ENCODE results near the gene DLX2. TPM values are rescaled to one million over a fixed set of nuclear protein-coding genes. Genes with fewer than 3 reads are reported as not detected.

DLX2 gene
- total and polyA plus RNA-seq, 2 of the 13 experiments (the other 11 are each of a cell fraction or from before 2014, with no cell fraction given): 0.07 to 0.15 TPM

GRCh38 chr2:172098650-172099471 lies 3.8 kb downstream of the DLX2 start (continued):
- TF ChIP-seq CCAR2 (optimal IDR thresholded peaks at IDR 0.05; ENCODE audit: low read depth, low read length) (no peak), RBM39 (IDR thresholded peaks at IDR 0.05; ENCODE audit: low read depth, low read length, poor library complexity, severe bottlenecking) (peak; percentile 49), ZNF839 (CRISPR knock-in tag; IDR thresholded peaks at IDR 0.05; ENCODE audit: borderline replicate concordance) (peak; percentile 21; the same call in 1 of the 2 replicates), NBN (conservative IDR thresholded peaks at IDR 0.05) (peak; percentile 78; the same call in 1 of the 2 replicates), NCOA1 (CRISPR knock-in tag; IDR thresholded peaks at IDR 0.05) (no peak), ZNF496 (CRISPR knock-in tag; IDR thresholded peaks at IDR 0.05; ENCODE audit: insufficient replicate concordance) (no peak), ZMYM3 (CRISPR knock-in tag; IDR thresholded peaks at IDR 0.05) (no peak), ZNF614 (CRISPR knock-in tag; IDR thresholded peaks at IDR 0.05; ENCODE audit: borderline replicate concordance) (peak; percentile 54; the same call in 1 of the 2 replicates), MNT (IDR thresholded peaks at IDR 0.05) (no peak), ZNF281 (CRISPR knock-in tag; IDR thresholded peaks at IDR 0.05; ENCODE audit: borderline replicate concordance) (peak; percentile 66; the same call in 1 of the 2 replicates), KLF9 (CRISPR knock-in tag; IDR thresholded peaks at IDR 0.05; ENCODE audit: low read depth) (no peak; the same call in 1 of the 2 replicates), ZBTB7A (CRISPR knock-in tag; IDR thresholded peaks at IDR 0.05) (peak; percentile 72), TSC22D2 (CRISPR knock-in tag; IDR thresholded peaks at IDR 0.05; ENCODE audit: borderline replicate concordance) (no peak), ZSCAN29 (CRISPR knock-in tag; conservative IDR thresholded peaks at IDR 0.05) (no peak), BCL6 (CRISPR knock-in tag; IDR thresholded peaks at IDR 0.05) (peak; percentile 67; the same call in 1 of the 2 replicates), ZNF512 (CRISPR knock-in tag; IDR thresholded peaks at IDR 0.05) (peak; percentile 18; the same call in 1 of the 2 replicates), SP1 (IDR thresholded peaks at IDR 0.05) (peak; percentile 83; the same call in 1 of the 2 replicates), SP1 (CRISPR knock-in tag; IDR thresholded peaks at IDR 0.05) (peak; percentile 23), FOSL2 (CRISPR knock-in tag; IDR thresholded peaks at IDR 0.05) (peak; percentile 89), REPIN1 (CRISPR knock-in tag; IDR thresholded peaks at IDR 0.05; ENCODE audit: borderline replicate concordance, low read depth) (0 out of 2 replicates have a peak, but pooled peaks have one; percentile 31), PCBP2 (optimal IDR thresholded peaks at IDR 0.05; ENCODE audit: low read depth, low read length, poor library complexity, severe bottlenecking) (no peak), DMAP1 (CRISPR knock-in tag; IDR thresholded peaks at IDR 0.05) (no peak)
